AG04450 (cell line): ENCODE results near the gene CAPN3. TPM values are rescaled to one million over a fixed set of nuclear protein-coding genes. Genes with fewer than 3 reads are reported as not detected.
A peak's percentile ranks its signal among the peaks of the same experiment; 100 is the strongest.

Experiments used
- CTCF ChIA-PET: fragments of 300-600, 350-600 bp; formaldehyde crosslinking; extraction: SDS; loops from one replicate; lab custom pipeline; 2022; ENCODE audit warnings: antibody characterized with exemption, inconsistent platforms; lab: Charles Lee
- POLR2A ChIA-PET: fragments of 350-600 bp; formaldehyde crosslinking; extraction: SDS; loops from one replicate; lab custom pipeline; 2021; ENCODE audit warnings: antibody characterized with exemption, inconsistent platforms; lab: Yijun Ruan, JAX
- DNase-seq: peaks from one replicate; pipeline ENCODE4 v3.0.0-alpha.2; 2011; ENCODE audit warnings: low read depth, low spot score
- H3K27ac ChIP-seq: one replicate; pipeline ENCODE4 v1.5.1; 2012; ENCODE audit warnings: low read depth, low read length, control low read depth
- H3K27me3 ChIP-seq: one replicate; pipeline ENCODE4 v1.6.0; 2012; ENCODE audit warnings: low read length; ENCODE audit not compliant: control insufficient read depth, insufficient read depth
- H3K4me3 ChIP-seq: 2 replicates; pipeline ENCODE4 v1.5.1; 2011; ENCODE audit warnings: mild to moderate bottlenecking, low read depth, low read length, control low read depth
- H3K9me3 ChIP-seq: 2 replicates; pipeline ENCODE4 v1.5.1; 2012; ENCODE audit warnings: low read length; ENCODE audit not compliant: control insufficient read depth, insufficient read depth
- polyA plus RNA-seq: library from polyadenylated mRNA; depleted of rRNA; stranded (reverse); fragments of >200 nt; gene quantifications from 2 replicates; pipeline ENCODE4 v1.2.3, GENCODE V29; 2011
- TF ChIP-seq, protein P1 (sequence below): IDR thresholded peaks from 2 replicates; pipeline ENCODE4 v1.5.1; 2011; ENCODE audit warnings: low read depth, low read length, control low read depth, inconsistent platforms

Gene CAPN3
- polyA plus RNA-seq, 1 experiment: 1.2 TPM

DNA sequence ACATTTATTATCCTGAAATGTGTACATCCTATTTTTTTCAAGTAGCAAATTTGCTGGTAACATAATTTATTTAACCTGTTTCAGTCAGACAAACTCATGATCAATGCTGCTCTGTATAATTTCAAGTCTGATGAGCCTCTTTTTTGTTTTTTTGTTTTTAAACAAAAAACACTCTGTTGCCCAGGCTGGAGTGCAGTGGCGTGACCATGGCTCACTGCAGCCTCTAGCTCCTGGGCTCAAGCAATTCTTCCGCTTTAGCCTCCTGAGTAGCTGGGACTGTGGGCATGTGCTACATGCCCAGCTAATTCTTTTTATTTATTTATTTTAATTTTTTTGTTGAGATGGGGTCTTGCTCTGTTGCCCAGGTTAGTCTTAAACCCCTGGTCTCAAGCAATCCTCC lies 40.1 kb upstream of the CAPN3 start:
- POLR2A ChIA-PET: no interaction called here

DNA sequence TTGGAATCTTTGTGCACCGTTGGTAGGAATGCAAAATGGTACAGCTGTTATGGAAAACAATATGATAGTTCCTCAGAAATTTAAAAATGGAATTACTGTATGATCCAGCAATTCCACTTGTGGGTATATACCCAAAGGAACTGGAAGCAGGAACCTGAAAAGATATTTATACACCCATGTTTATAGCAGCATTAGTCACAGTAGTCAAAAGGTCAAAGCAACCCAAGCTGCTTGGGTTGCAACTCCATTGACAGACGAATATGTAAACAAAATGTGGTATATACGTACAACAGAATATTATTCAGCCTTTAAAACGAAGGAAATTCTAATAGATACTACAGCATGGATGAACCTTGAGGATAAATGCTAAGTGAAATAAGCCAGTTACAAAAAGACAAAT lies 35.0 kb upstream of the CAPN3 start:
- CTCF ChIA-PET: no interaction called here
- Histone ChIP-seq H3K9me3 (no peaks in the 10 kb centered on the region), H3K27me3 (no peaks in the 10 kb centered on the region), H3K27ac (no peak overlapping the region), H3K4me3 (no peak overlapping the region)
- peak; percentile 48 for DNase-seq
- POLR2A ChIA-PET: interaction anchor here (0.6 to 0.7 kb wide), 3 partner anchors 46 to 51 kb away, joined by 3 to 6 read pairs (median 5); partner anchors contain the start of genes GANC and TMEM87A
- TF ChIP-seq, protein P1, sequence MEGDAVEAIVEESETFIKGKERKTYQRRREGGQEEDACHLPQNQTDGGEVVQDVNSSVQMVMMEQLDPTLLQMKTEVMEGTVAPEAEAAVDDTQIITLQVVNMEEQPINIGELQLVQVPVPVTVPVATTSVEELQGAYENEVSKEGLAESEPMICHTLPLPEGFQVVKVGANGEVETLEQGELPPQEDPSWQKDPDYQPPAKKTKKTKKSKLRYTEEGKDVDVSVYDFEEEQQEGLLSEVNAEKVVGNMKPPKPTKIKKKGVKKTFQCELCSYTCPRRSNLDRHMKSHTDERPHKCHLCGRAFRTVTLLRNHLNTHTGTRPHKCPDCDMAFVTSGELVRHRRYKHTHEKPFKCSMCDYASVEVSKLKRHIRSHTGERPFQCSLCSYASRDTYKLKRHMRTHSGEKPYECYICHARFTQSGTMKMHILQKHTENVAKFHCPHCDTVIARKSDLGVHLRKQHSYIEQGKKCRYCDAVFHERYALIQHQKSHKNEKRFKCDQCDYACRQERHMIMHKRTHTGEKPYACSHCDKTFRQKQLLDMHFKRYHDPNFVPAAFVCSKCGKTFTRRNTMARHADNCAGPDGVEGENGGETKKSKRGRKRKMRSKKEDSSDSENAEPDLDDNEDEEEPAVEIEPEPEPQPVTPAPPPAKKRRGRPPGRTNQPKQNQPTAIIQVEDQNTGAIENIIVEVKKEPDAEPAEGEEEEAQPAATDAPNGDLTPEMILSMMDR: no peak

More for the DNA sequence above, 40.1 kb upstream of the CAPN3 start:
- Histone ChIP-seq H3K4me3 (no peak overlapping the region), H3K27me3 (no peaks in the 10 kb centered on the region), H3K9me3 (no peaks in the 10 kb centered on the region), H3K27ac (no peak overlapping the region)
- TF ChIP-seq, protein P1: no peak
- CTCF ChIA-PET: no interaction called here
- no peak for DNase-seq

DNA sequence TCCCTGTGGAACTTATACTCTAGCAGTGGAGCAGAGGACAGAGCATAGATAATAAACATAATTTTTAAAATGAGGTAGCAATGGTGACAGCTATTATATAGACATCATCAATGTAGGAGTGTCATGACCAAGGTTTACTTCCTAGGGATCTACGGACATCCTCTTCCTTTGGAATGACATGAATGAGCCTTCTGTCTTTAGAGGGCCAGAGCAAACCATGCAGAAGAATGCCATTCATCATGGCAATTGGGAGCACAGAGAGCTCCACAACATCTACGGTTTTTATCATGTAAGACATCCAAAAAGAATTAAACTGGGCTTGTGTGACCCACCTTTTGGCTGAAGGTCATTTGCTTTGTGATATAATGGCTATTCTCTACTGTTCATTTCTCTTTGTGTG lies 30.1 kb upstream of the CAPN3 start:
- Histone ChIP-seq H3K27ac (no peak overlapping the region), H3K9me3 (no peaks in the 10 kb centered on the region), H3K4me3 (no peak overlapping the region), H3K27me3 (no peaks in the 10 kb centered on the region)
- TF ChIP-seq, protein P1: no peak
- no peak for DNase-seq
- POLR2A ChIA-PET: interaction anchor here (0.6 kb wide), 1 partner anchor 218 kb away, joined by 3 read pairs; no protein-coding TSS in a partner anchor
- CTCF ChIA-PET: no interaction called here

DNA sequence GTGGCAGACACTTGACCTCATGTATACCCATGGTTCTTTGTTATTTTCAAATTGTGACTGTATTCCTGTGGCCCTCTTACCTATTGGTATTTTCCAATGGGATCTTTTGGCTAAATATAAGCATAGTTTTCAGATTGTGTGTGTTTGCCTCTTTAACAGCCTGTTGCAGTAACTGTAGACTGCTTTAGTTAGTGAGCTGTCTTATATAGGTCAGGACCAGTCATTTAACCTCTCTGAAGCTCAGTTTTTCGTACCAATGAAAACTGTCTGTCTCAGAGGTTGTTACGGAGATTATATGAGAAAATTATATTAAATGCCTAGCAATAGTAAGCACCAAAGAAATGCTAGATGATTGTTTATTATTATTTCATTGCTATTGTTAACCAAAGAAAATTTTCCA lies 29.3 kb upstream of the CAPN3 start:
- no peak overlapping the region for H3K4me3 ChIP-seq
- POLR2A ChIA-PET: no interaction called here
- H3K9me3 ChIP-seq: no peaks in the 10 kb centered on the region
- H3K27me3 ChIP-seq: no peaks in the 10 kb centered on the region
- TF ChIP-seq, protein P1: no peak
- CTCF ChIA-PET: no interaction called here
- H3K27ac ChIP-seq: no peak overlapping the region
- no peak for DNase-seq

DNA sequence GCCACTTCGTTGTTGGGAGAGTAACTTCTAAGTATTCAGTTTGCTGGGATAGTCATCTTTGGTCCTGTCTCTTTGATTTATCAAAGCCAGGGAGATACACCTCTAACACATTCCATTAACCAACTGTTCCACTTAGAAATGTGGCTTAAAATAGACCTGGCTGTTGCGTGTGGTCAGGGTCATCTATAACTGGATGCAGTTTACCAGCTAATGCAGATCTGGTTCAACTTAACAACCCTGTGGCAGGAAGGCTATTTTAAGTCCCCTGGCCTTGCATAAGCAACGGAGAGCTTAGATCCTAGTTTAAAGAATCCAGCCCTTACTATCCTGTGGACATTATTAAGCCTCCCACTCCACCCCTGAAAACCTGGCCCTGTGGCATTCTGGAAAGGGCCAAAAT lies 28.1 kb upstream of the CAPN3 start:
- Histone ChIP-seq H3K27ac (no peak overlapping the region), H3K27me3 (no peaks in the 10 kb centered on the region), H3K4me3 (no peak overlapping the region), H3K9me3 (no peaks in the 10 kb centered on the region)
- DNase-seq: no peak
- ChIA-PET CTCF (interaction anchor here (0.6 kb wide), 1 partner anchor 286 kb away, joined by 3 read pairs; no protein-coding TSS in a partner anchor), POLR2A (interaction anchor here (0.7 kb wide), 1 partner anchor 237 kb away, joined by 8 read pairs; no protein-coding TSS in a partner anchor)
- TF ChIP-seq, protein P1: no peak
